Neural cell (in vitro differentiated cells): Measurements from ENCODE around the gene C2CD2L. TPM values are rescaled to one million over a fixed set of nuclear protein-coding genes. Genes with fewer than 3 reads are reported as not detected.
A peak's percentile ranks its signal among the peaks of the same experiment; 100 is the strongest.

Experiments
- H2AFZ ChIP-seq: fragments of 200-600, 300-800 bp; sonication (generic), shearing (Covaris generic); 2 replicates; pipeline ENCODE4 v1.6.0; 2014; ENCODE audit warnings: low read depth, mild to moderate bottlenecking, antibody characterized with exemption, low read length, moderate library complexity
- H3F3A ChIP-seq: fragments of 200-600 bp; shearing (Covaris generic); 2 replicates; pipeline ENCODE4 v1.6.1; 2016; ENCODE audit warnings: mild to moderate bottlenecking, moderate library complexity, mixed read lengths, antibody characterized with exemption, low read length; ENCODE audit not compliant: insufficient read depth, poor library complexity, severe bottlenecking
- H3K27ac ChIP-seq: fragments of 200-600, 300-800 bp; sonication (generic), shearing (Covaris generic); 2 replicates; pipeline ENCODE4 v1.5.1; 2014; ENCODE audit warnings: mild to moderate bottlenecking, low read length, moderate library complexity
- H3K27me3 ChIP-seq: fragments of 300-800, 200-600 bp; sonication (generic), shearing (Covaris generic); 2 replicates; pipeline ENCODE4 v1.6.0; 2014; ENCODE audit warnings: mild to moderate bottlenecking, low read depth, low read length, moderate library complexity; ENCODE audit not compliant: insufficient read depth
- H3K36me3 ChIP-seq: fragments of 300-800, 200-600 bp; sonication (generic), shearing (Covaris generic); 2 replicates; pipeline ENCODE4 v1.5.1; 2014; ENCODE audit warnings: mild to moderate bottlenecking, antibody characterized with exemption, low read length, moderate library complexity; ENCODE audit not compliant: insufficient read depth
- H3K4me2 ChIP-seq: fragments of 300-800, 200-600 bp; sonication (generic), shearing (Covaris generic); 2 replicates; pipeline ENCODE4 v1.6.0; 2014; ENCODE audit warnings: mild to moderate bottlenecking, low read length
- H3K4me3 ChIP-seq: fragments of 300-800, 200-600 bp; sonication (generic), shearing (Covaris generic); 2 replicates; pipeline ENCODE4 v1.5.1; 2014; ENCODE audit warnings: mild to moderate bottlenecking, low read length, moderate library complexity
- H3K79me2 ChIP-seq: fragments of 200-600 bp; shearing (Covaris generic); replicated peaks from 2 replicates; pipeline ENCODE4 v1.6.0; 2014; ENCODE audit warnings: mild to moderate bottlenecking, low read length, moderate library complexity; ENCODE audit not compliant: insufficient read depth
- H3K9ac ChIP-seq: fragments of 300-800, 200-600 bp; sonication (generic), shearing (Covaris generic); 2 replicates; pipeline ENCODE4 v1.6.1; 2016; ENCODE audit warnings: mild to moderate bottlenecking, low read length, mixed read lengths
- H3K9me2 ChIP-seq: fragments of 200-600 bp; shearing (Covaris generic); 2 replicates; pipeline ENCODE4 v1.6.1; 2016; ENCODE audit warnings: mild to moderate bottlenecking, low read length, mixed read lengths; ENCODE audit not compliant: insufficient read depth
- H3K9me3 ChIP-seq: fragments of 200-600, 300-800 bp; sonication (generic), shearing (Covaris generic); 2 replicates; pipeline ENCODE4 v1.6.1; 2016; ENCODE audit warnings: mild to moderate bottlenecking, mixed run types, low read length, moderate library complexity, mixed read lengths
- H4K20me1 ChIP-seq: fragments of 200-600 bp; shearing (Covaris generic); 2 replicates; pipeline ENCODE4 v1.6.1; 2016; ENCODE audit warnings: mild to moderate bottlenecking, mixed run types; ENCODE audit not compliant: insufficient read depth
- EP300 ChIP-seq: fragments of 450-650 bp; conservative IDR thresholded peaks from 2 replicates; pipeline ENCODE4 v1.6.1; 2014; ENCODE audit warnings: antibody characterized with exemption, mild to moderate bottlenecking, moderate library complexity; ENCODE audit not compliant: poor library complexity, severe bottlenecking
- EZH2 ChIP-seq: fragments of 200-600, 300-800 bp; shearing (Covaris generic), sonication (generic); IDR thresholded peaks from 2 replicates; pipeline ENCODE4 v1.6.1; 2014; ENCODE audit warnings: antibody characterized with exemption, low read length, borderline replicate concordance, mild to moderate bottlenecking; ENCODE audit not compliant: insufficient read depth, poor library complexity, severe bottlenecking
- MXI1 ChIP-seq: fragments of 450-650 bp; conservative IDR thresholded peaks from 2 replicates; pipeline ENCODE4 v1.6.1; 2014; ENCODE audit warnings: antibody characterized with exemption, mild to moderate bottlenecking; ENCODE audit not compliant: poor library complexity, severe bottlenecking
- POLR2AphosphoS5 ChIP-seq: IDR thresholded peaks from 2 replicates; pipeline ENCODE4 v1.6.1; 2012
- RAD21 ChIP-seq: fragments of 450-650 bp; conservative IDR thresholded peaks from 2 replicates; pipeline ENCODE4 v1.6.1; 2014; ENCODE audit warnings: antibody characterized with exemption, mild to moderate bottlenecking, moderate library complexity
- SMC3 ChIP-seq: fragments of 450-650 bp; conservative IDR thresholded peaks from 2 replicates; pipeline ENCODE4 v1.6.1; 2014; ENCODE audit warnings: antibody characterized with exemption, mild to moderate bottlenecking, moderate library complexity; ENCODE audit not compliant: poor library complexity
- TAF1 ChIP-seq: IDR thresholded peaks from 2 replicates; pipeline ENCODE4 v1.6.1; 2012; ENCODE audit warnings: low read depth
- polyA plus RNA-seq: library from polyadenylated mRNA; depleted of rRNA; stranded (reverse); fragments of >200 nt; gene quantifications from 2 replicates; pipeline ENCODE4 v1.2.3, GENCODE V29; 2014
- TF ChIP-seq, protein P1 (sequence below): fragments of 450-650 bp; IDR thresholded peaks from 2 replicates; pipeline ENCODE4 v1.5.1; 2014; ENCODE audit warnings: antibody characterized with exemption, mild to moderate bottlenecking, moderate library complexity; ENCODE audit not compliant: poor library complexity, severe bottlenecking
- TF ChIP-seq, protein P2 (sequence below): IDR thresholded peaks from 2 replicates; pipeline ENCODE4 v1.6.1; 2012; ENCODE audit warnings: borderline replicate concordance

Gene C2CD2L
- polyA plus RNA-seq, 1 donor from 2014 or later: 13.6 TPM

DNA sequence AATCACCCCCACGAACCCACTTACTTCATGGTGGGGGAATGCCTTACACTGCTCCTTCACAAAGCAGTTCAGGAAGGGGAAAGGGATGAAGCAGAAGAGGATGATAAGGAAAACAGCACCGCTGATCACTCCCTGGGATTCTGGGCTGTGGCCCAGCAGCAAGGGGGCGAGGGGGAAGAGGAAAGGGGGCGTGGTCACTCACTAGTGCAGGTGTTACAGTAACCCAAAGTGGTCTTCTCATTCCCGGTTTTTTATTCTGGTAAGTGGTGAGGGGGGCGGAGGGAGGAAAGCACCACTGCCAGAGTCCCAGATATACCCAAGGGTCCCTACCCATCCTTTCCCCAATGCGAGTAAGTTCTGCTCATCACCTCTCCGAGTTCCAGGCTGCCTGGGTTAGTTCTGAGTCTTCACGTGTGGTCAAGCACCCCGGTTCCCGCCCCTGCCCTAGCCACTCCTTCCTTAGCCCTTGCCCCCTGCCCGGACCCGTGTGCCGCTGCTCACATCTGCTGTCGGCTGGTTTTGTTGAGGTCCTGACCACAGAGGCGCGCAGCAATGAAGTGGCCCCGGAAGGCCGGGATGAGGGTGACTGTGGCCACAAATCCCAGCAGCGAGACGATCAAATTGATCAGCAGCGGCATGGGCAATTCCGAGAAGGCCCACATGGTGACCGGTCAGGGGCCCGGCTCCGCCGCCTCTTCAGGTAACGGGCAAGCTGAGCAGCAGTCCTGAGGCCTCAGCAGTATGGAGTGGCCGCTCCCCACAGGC is 6.0 kb upstream of the C2CD2L start:
- Histone ChIP-seq H3K36me3 (no peaks in the 10 kb centered on the region), H3K9me2 (no peaks in the 10 kb centered on the region), H3K27me3 (no peaks in the 10 kb centered on the region), H3K27ac (peak overlapping the region; percentile 90), H4K20me1 (no peaks in the 10 kb centered on the region), H2AFZ (peak overlapping the region; percentile 77), H3K79me2 (no peaks in the 10 kb centered on the region), H3F3A (no peaks in the 10 kb centered on the region), H3K9me3 (no peaks in the 10 kb centered on the region), H3K9ac (peak overlapping the region; percentile 75), H3K4me2 (peak overlapping the region; percentile 88), H3K4me3 (peak overlapping the region; percentile 82)
- TF ChIP-seq, protein P1, sequence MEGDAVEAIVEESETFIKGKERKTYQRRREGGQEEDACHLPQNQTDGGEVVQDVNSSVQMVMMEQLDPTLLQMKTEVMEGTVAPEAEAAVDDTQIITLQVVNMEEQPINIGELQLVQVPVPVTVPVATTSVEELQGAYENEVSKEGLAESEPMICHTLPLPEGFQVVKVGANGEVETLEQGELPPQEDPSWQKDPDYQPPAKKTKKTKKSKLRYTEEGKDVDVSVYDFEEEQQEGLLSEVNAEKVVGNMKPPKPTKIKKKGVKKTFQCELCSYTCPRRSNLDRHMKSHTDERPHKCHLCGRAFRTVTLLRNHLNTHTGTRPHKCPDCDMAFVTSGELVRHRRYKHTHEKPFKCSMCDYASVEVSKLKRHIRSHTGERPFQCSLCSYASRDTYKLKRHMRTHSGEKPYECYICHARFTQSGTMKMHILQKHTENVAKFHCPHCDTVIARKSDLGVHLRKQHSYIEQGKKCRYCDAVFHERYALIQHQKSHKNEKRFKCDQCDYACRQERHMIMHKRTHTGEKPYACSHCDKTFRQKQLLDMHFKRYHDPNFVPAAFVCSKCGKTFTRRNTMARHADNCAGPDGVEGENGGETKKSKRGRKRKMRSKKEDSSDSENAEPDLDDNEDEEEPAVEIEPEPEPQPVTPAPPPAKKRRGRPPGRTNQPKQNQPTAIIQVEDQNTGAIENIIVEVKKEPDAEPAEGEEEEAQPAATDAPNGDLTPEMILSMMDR: peak; percentile 45
- no peak for TF ChIP-seq POLR2AphosphoS5
- no peak for TF ChIP-seq EP300
- TF ChIP-seq, protein P2, sequence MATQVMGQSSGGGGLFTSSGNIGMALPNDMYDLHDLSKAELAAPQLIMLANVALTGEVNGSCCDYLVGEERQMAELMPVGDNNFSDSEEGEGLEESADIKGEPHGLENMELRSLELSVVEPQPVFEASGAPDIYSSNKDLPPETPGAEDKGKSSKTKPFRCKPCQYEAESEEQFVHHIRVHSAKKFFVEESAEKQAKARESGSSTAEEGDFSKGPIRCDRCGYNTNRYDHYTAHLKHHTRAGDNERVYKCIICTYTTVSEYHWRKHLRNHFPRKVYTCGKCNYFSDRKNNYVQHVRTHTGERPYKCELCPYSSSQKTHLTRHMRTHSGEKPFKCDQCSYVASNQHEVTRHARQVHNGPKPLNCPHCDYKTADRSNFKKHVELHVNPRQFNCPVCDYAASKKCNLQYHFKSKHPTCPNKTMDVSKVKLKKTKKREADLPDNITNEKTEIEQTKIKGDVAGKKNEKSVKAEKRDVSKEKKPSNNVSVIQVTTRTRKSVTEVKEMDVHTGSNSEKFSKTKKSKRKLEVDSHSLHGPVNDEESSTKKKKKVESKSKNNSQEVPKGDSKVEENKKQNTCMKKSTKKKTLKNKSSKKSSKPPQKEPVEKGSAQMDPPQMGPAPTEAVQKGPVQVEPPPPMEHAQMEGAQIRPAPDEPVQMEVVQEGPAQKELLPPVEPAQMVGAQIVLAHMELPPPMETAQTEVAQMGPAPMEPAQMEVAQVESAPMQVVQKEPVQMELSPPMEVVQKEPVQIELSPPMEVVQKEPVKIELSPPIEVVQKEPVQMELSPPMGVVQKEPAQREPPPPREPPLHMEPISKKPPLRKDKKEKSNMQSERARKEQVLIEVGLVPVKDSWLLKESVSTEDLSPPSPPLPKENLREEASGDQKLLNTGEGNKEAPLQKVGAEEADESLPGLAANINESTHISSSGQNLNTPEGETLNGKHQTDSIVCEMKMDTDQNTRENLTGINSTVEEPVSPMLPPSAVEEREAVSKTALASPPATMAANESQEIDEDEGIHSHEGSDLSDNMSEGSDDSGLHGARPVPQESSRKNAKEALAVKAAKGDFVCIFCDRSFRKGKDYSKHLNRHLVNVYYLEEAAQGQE: no peak
- TF ChIP-seq RAD21: no peak
- peak; percentile 2 for TF ChIP-seq TAF1
- no peak for TF ChIP-seq EZH2
- TF ChIP-seq SMC3: no peak

DNA sequence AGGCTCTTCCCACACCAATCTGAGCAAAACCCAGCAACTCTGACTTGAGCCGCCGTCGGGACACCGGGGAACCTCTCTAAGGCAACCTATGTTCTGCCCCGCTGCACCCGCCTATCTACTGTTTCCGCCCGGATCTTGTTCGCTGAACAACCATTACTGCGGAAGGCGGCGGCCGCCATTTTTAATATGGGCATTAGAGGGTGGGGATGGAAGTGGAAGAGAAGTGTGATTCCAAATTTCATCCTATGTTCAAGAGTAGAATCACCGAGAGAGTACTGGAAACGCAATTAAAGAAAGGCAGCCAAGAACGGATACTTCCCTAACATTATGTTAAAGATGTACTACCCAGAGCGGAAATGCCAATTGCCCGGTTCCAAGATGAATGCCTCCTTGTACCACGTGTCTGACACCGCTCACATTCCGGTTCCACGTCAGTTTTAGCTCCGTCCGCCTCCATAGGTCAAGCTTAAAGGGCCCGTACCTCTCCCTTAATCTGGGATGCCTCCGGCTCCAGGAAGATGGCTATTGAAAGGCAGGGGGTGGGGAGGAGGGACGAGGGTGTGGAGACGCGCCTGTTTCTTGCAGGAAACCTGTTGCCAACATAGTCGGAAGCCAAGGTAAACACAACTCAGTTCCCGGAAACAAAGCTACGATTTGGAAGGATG is 5.3 kb upstream of the C2CD2L start, which contains the start of gene DPAGT1:
Gene DPAGT1, minus strand, starts transcription at position 95 of the 665 bp plus-strand sequence. CDS start 198 bp downstream, outside the sequence.
- no peaks in the 10 kb centered on the region for H3K79me2 ChIP-seq
- no peaks in the 10 kb centered on the region for H4K20me1 ChIP-seq
- peak within 1 kb of the TSS; percentile 88 for H3K4me2 ChIP-seq
- H3K9ac ChIP-seq: peak within 1 kb of the TSS; percentile 75
- no peaks in the 10 kb centered on the region for H3K9me2 ChIP-seq
- H3K27me3 ChIP-seq: no peaks in the 10 kb centered on the region
- H3K4me3 ChIP-seq: peak within 1 kb of the TSS; percentile 82
- H2AFZ ChIP-seq: peak within 1 kb of the TSS; percentile 77
- H3K27ac ChIP-seq: peak within 1 kb of the TSS; percentile 90
- peak; percentile 53 for TF ChIP-seq EP300
- TF ChIP-seq, protein P2: peak; percentile 24
- TF ChIP-seq MXI1: peak; percentile 97
- TF ChIP-seq, protein P1: no peak
- TF ChIP-seq RAD21: no peak
- peak; percentile 55 for TF ChIP-seq TAF1
- no peak for TF ChIP-seq SMC3
- TF ChIP-seq POLR2AphosphoS5: peak; percentile 26
- no peak for TF ChIP-seq EZH2
- no peaks in the 10 kb centered on the region for H3K36me3 ChIP-seq
- H3K9me3 ChIP-seq: no peaks in the 10 kb centered on the region
- H3F3A ChIP-seq: no peaks in the 10 kb centered on the region
